ENCODE measurements around the gene TNFSF12. TPM values are rescaled to one million over a fixed set of nuclear protein-coding genes. Genes with fewer than 3 reads are reported as not detected.

The TNFSF12 gene
- total RNA-seq, 1 experiment from 2014 or later: 7.1 TPM

DNA sequence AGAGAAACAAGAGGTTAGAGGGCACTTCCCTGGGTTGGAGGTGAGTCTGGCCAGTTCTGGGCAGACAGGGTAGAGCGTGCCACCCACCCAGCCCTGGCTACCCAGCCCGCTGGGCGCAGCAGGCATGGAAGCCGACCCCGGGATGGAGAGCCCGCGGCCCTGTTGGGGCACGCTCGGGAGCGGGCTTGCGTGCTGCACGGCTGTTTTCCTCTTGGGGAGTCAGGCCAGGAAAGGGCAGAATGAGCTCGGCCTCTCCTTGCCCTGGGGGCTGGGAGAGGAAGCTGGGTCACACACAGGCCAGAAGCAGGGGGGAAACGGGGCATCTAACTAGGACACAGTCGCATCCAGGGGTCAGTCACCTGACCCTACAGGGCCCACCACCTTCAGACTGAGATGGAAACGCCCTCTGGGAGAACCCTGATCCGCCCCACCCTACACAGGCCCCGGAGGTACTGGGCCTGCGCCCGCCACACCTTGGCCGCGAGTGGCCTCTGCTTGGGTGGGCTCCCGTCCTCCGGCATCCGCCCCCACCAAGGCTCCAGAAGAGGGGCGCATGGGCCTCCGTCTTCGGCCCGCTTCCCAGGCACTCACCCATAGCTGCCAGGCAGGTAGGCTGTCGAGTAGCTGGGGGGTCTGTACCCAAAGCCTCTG, 39.8 kb downstream of the TNFSF12 start:
- Histone ChIP-seq H3K23ac (ENCODE audit: insufficient read length, low read depth, low read length) (no peak overlapping the region), H3K56ac (ENCODE audit: insufficient read length, low read depth, low read length) (no peak overlapping the region), H3K9me3 (ENCODE audit: control insufficient read depth, low read depth, low read length) (no peaks in the 10 kb centered on the region), H3K23me2 (ENCODE audit: insufficient read length, low read depth, low read length, poor library complexity, severe bottlenecking) (peaks cover 13% of the 10 kb centered on the region), H3K79me2 (ENCODE audit: insufficient read depth, low read length) (no peaks in the 10 kb centered on the region), H3K27me3 (ENCODE audit: insufficient read depth, low read length) (no peaks in the 10 kb centered on the region), H2BK20ac (ENCODE audit: low read depth, low read length, poor library complexity, severe bottlenecking) (no peak overlapping the region), H3K27ac (ENCODE audit: insufficient read length, low read depth, low read length) (no peak overlapping the region), H3K9ac (ENCODE audit: extremely low read depth, insufficient read length, low read length) (peak overlapping the region; percentile 42), H3K4me2 (ENCODE audit: insufficient read depth, insufficient read length, low read length) (peak overlapping the region; percentile 91), H2BK120ac (ENCODE audit: low read depth, low read length, poor library complexity, severe bottlenecking) (no peak overlapping the region), H3K79me1 (ENCODE audit: insufficient read depth, low read depth, low read length, poor library complexity, severe bottlenecking) (no peaks in the 10 kb centered on the region), H2BK5ac (ENCODE audit: insufficient read length, low read length) (no peak overlapping the region), H3K4ac (ENCODE audit: low read depth, low read length) (no peak overlapping the region), H4K91ac (ENCODE audit: insufficient read length, low read depth, low read length) (no peak overlapping the region), H4K8ac (replicated peaks; ENCODE audit: insufficient read length, low read depth, low read length) (no peak overlapping the region), H4K5ac (ENCODE audit: insufficient read length, low read depth, low read length) (no peak overlapping the region), H2AK5ac (ENCODE audit: insufficient read length, low read length) (no peak overlapping the region), H3T11ph (ENCODE audit: low read length) (no peak overlapping the region), H2BK15ac (ENCODE audit: low read depth, low read length) (no peak overlapping the region), H4K20me1 (ENCODE audit: control insufficient read depth, insufficient read depth, insufficient read length) (no peaks in the 10 kb centered on the region), H3K18ac (ENCODE audit: insufficient read length, low read depth, low read length) (peak overlapping the region; percentile 15), H3K4me1 (ENCODE audit: insufficient read depth, low read length) (no peaks in the 10 kb centered on the region; the same call in 1 of the 2 replicates), H2BK12ac (ENCODE audit: insufficient read length, low read depth, low read length) (no peak overlapping the region), H2AFZ (ENCODE audit: low read length) (no peak overlapping the region), H3K14ac (ENCODE audit: insufficient read depth, low read length) (peak overlapping the region; percentile 62)
- peak; percentile 56 for DNase-seq
- Mint-ChIP-seq H3K4me1 (peaks cover 27 to 58% of the 10 kb centered on the region in 2 experiments), H3K36me3 (ENCODE audit: insufficient read depth in 1 of 3, low read depth in 3 of 3) (peaks cover 21 to 56% (median 46%) of the 10 kb centered on the region in 3 experiments; a peak in 6 of 7 replicates), H3K27ac (peak overlapping the region in 1 of 3 experiments; percentile 44; a peak in 1 of 7 replicates), H3K4me3 (peak overlapping the region in 1 of 2 experiments; percentile 30; a peak in 2 of 5 replicates), H3K9me3 (no peaks in the 10 kb centered on the region), H3K27me3 (ENCODE audit: low read depth) (no peaks in the 10 kb centered on the region)
- no CpG with 5 or more reads among the region's 30 CpGs for WGBS (ENCODE audit: extremely low coverage, insufficient read length, low lambda C conversion rate)
- no peak for TF ChIP-seq CTCF (conservative IDR thresholded peaks at IDR 0.05)

Data from H9 (cell line).